ENCODE measurements around the gene AUTS2.
"Not testable (repeated sequence)": the region's sequence is repeated elsewhere in the genome, so short reads cannot be mapped to it uniquely, and the experiment has no call there.

AUTS2 gene

DNA sequence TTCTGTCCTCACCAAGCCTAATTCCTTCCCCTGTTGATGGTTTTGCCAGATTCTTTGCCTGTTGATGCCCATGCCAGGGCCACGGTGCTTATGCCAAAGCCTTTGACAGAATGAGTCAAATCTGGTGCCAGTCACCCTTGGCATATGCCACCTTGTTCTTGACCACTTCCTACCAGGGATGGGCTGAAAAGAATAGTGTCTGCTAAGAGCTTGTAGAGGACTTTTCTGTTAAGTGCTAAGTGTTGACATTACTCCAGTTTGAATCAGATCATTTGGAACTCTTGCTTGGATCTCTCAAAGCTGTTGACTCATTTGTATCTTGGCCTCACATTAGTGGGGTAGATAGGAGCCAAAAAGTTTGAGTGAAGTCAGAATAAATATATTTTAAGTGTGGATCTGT lies 661.2 kb downstream of the AUTS2 start:
- FAIRE-seq (no peak), DNase-seq (ENCODE audit: insufficient read length, low spot score) (no peak)
- TF ChIP-seq SPI1 (IDR thresholded peaks at IDR 0.05; ENCODE audit: low read depth, low read length), result no peak
- TF ChIP-seq POLR2AphosphoS5 (IDR thresholded peaks at IDR 0.05; ENCODE audit: low read depth, low read length), result no peak
- TF ChIP-seq POU2F2 (IDR thresholded peaks at IDR 0.05; ENCODE audit: low read depth, low read length), result no peak
- no peak for TF ChIP-seq POLR2A (IDR thresholded peaks at IDR 0.05; ENCODE audit: low read depth, low read length)
- no peak for TF ChIP-seq TAF1 (IDR thresholded peaks at IDR 0.05; ENCODE audit: low read depth, low read length)
- no peak for TF ChIP-seq PAX5 (IDR thresholded peaks at IDR 0.05; ENCODE audit: insufficient read depth, low read length, severe bottlenecking)

GRCh38 chr7:70263471-70264255 lies 665.4 kb downstream of the AUTS2 start:
- no peak for FAIRE-seq
- no peak for DNase-seq (ENCODE audit: insufficient read length, low spot score)
- TF ChIP-seq SPI1 (IDR thresholded peaks at IDR 0.05; ENCODE audit: low read depth, low read length) (no peak), TAF1 (IDR thresholded peaks at IDR 0.05; ENCODE audit: low read depth, low read length) (no peak), POLR2A (IDR thresholded peaks at IDR 0.05; ENCODE audit: low read depth, low read length) (no peak), POLR2AphosphoS5 (IDR thresholded peaks at IDR 0.05; ENCODE audit: low read depth, low read length) (no peak)

DNA sequence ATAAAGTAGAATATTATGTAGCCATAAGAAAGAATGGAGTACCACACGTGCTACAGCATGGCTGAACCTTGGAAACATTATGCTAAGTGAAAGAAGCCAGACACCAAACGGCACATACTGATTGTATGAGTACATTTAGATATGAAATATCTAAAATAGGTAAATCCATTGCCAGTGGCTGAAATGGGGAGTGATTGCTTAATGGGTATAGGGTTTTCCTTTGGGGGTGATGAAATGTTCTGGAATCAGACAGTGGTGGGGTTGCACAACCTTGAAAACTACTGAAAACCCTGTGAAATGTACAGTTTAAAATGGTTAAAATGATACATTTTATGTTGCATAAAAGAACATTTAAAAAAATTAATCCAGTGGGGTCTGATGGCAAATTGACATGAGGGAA lies 667.9 kb downstream of the AUTS2 start:
- no peak for FAIRE-seq
- DNase-seq (ENCODE audit: insufficient read length, low spot score), result no peak
- TF ChIP-seq PAX5 (IDR thresholded peaks at IDR 0.05; ENCODE audit: insufficient read depth, low read length, severe bottlenecking) (no peak), POLR2AphosphoS5 (IDR thresholded peaks at IDR 0.05; ENCODE audit: low read depth, low read length) (no peak)

GRCh38 chr7:70267381-70268120 lies 669.3 kb downstream of the AUTS2 start:
- no peak for FAIRE-seq
- DNase-seq (ENCODE audit: insufficient read length, low spot score), result no peak
- TF ChIP-seq POLR2A (IDR thresholded peaks at IDR 0.05; ENCODE audit: low read depth, low read length) (no peak), SPI1 (IDR thresholded peaks at IDR 0.05; ENCODE audit: low read depth, low read length) (no peak), PAX5 (IDR thresholded peaks at IDR 0.05; ENCODE audit: insufficient read depth, low read length, severe bottlenecking) (no peak), POU2F2 (IDR thresholded peaks at IDR 0.05; ENCODE audit: low read depth, low read length) (no peak), POLR2AphosphoS5 (IDR thresholded peaks at IDR 0.05; ENCODE audit: low read depth, low read length) (no peak), TAF1 (IDR thresholded peaks at IDR 0.05; ENCODE audit: low read depth, low read length) (no peak)

DNA sequence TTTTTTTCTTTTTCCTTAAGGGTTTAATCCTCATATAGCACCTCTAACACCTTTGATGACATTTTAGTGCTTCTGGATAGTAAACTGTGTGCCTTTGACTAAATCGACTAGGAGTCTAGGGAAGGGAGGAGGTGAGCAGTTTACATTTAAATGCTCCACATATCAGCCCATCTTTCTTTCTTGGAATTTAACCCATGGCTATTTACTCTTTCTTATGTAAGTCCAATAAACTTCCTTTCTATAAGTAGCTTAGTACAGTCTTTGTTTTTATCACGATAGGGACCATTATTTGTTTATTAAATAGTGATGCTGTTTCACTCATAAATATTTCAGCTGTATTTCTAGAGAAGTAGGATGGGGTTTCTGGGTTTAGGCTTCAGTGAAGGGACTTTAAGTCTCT lies 669.9 kb downstream of the AUTS2 start:
- no peak for TF ChIP-seq POLR2AphosphoS5 (IDR thresholded peaks at IDR 0.05; ENCODE audit: low read depth, low read length)
- no peak for TF ChIP-seq SPI1 (IDR thresholded peaks at IDR 0.05; ENCODE audit: low read depth, low read length)
- TF ChIP-seq POU2F2 (IDR thresholded peaks at IDR 0.05; ENCODE audit: low read depth, low read length), result no peak
- TF ChIP-seq TAF1 (IDR thresholded peaks at IDR 0.05; ENCODE audit: low read depth, low read length), result no peak
- FAIRE-seq (no peak), DNase-seq (ENCODE audit: insufficient read length, low spot score) (no peak)

GRCh38 chr7:70270149-70270548 lies 671.9 kb downstream of the AUTS2 start:
- TF ChIP-seq POLR2A (IDR thresholded peaks at IDR 0.05; ENCODE audit: low read depth, low read length) (no peak), POU2F2 (IDR thresholded peaks at IDR 0.05; ENCODE audit: low read depth, low read length) (no peak), POLR2AphosphoS5 (IDR thresholded peaks at IDR 0.05; ENCODE audit: low read depth, low read length) (no peak), TAF1 (IDR thresholded peaks at IDR 0.05; ENCODE audit: low read depth, low read length) (no peak), SPI1 (IDR thresholded peaks at IDR 0.05; ENCODE audit: low read depth, low read length) (no peak), PAX5 (IDR thresholded peaks at IDR 0.05; ENCODE audit: insufficient read depth, low read length, severe bottlenecking) (no peak)
- DNase-seq (ENCODE audit: insufficient read length, low spot score) (no peak), FAIRE-seq (no peak)

DNA sequence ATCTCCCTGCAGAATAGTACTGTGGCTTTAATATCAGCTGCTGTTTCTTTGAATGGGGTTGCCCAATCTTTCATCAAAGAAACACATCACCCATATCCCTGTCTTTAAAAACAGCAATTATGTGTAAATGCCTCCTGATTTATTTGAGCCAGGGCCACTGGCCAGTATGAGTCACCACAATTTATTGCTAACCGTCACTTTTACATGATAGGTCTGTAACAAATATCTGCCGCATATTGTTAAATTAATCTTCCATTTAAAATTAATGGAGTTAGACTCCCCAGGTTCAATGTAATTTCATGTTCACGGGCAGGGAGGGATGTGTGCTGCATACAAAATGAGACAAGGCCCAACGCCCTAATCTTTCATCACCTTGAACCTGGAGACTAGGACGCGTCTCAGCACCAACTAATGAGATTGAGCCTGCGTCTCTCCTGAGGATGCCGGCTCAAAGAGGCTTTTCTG lies 673.4 kb downstream of the AUTS2 start:
- no peak for FAIRE-seq
- no peak for TF ChIP-seq POU2F2 (IDR thresholded peaks at IDR 0.05; ENCODE audit: low read depth, low read length)
- TF ChIP-seq TAF1 (IDR thresholded peaks at IDR 0.05; ENCODE audit: low read depth, low read length), result no peak
- TF ChIP-seq SPI1 (IDR thresholded peaks at IDR 0.05; ENCODE audit: low read depth, low read length), result no peak
- TF ChIP-seq PAX5 (IDR thresholded peaks at IDR 0.05; ENCODE audit: insufficient read depth, low read length, severe bottlenecking), result no peak
- TF ChIP-seq POLR2AphosphoS5 (IDR thresholded peaks at IDR 0.05; ENCODE audit: low read depth, low read length), result no peak
- TF ChIP-seq POLR2A (IDR thresholded peaks at IDR 0.05; ENCODE audit: low read depth, low read length), result no peak
- DNase-seq (ENCODE audit: insufficient read length, low spot score), result no peak

- not testable (repeated sequence) for DNase-seq (ENCODE audit: insufficient read length, low spot score); FAIRE-seq
Observed at GRCh38 chr7:70275570-70275969, 677.3 kb downstream of the AUTS2 start.

GRCh38 chr7:70285187-70285586 lies 686.9 kb downstream of the AUTS2 start:
- DNase-seq (ENCODE audit: insufficient read length, low spot score), result no peak
- FAIRE-seq, result no peak
- TF ChIP-seq TAF1 (IDR thresholded peaks at IDR 0.05; ENCODE audit: low read depth, low read length) (no peak), SPI1 (IDR thresholded peaks at IDR 0.05; ENCODE audit: low read depth, low read length) (no peak), POLR2AphosphoS5 (IDR thresholded peaks at IDR 0.05; ENCODE audit: low read depth, low read length) (no peak), POU2F2 (IDR thresholded peaks at IDR 0.05; ENCODE audit: low read depth, low read length) (no peak), PAX5 (IDR thresholded peaks at IDR 0.05; ENCODE audit: insufficient read depth, low read length, severe bottlenecking) (no peak), POLR2A (IDR thresholded peaks at IDR 0.05; ENCODE audit: low read depth, low read length) (no peak)

GRCh38 chr7:70285854-70286253 lies 687.6 kb downstream of the AUTS2 start:
- no peak for FAIRE-seq
- no peak for DNase-seq (ENCODE audit: insufficient read length, low spot score)
- TF ChIP-seq SPI1 (IDR thresholded peaks at IDR 0.05; ENCODE audit: low read depth, low read length) (no peak), POU2F2 (IDR thresholded peaks at IDR 0.05; ENCODE audit: low read depth, low read length) (no peak)

Data from GM12891 (cell line).